Neural crest cell (in vitro differentiated cells): ENCODE data around the gene PDE10A. TPM values are rescaled to one million over a fixed set of nuclear protein-coding genes. Genes with fewer than 3 reads are reported as not detected.

ENCODE experiments used
- DNase-seq: peaks from one replicate; pipeline ENCODE4 v3.0.0; 2021; ENCODE audit warnings: low read depth, mixed read lengths, low spot score
- H3K27ac Mint-ChIP-seq: one replicate; pipeline ENCODE4 v1.8.0; 2021; ENCODE audit warnings: mild to moderate bottlenecking, mixed read lengths; ENCODE audit not compliant: unreplicated experiment
- H3K27me3 Mint-ChIP-seq: 2 replicates; pipeline ENCODE4 v1.8.0; 2021; ENCODE audit warnings: low read depth, mild to moderate bottlenecking, mixed read lengths
- H3K36me3 Mint-ChIP-seq: 2 replicates; pipeline ENCODE4 v1.8.0; 2021; ENCODE audit warnings: low read depth, mild to moderate bottlenecking, mixed read lengths
- H3K4me1 Mint-ChIP-seq: 2 replicates; pipeline ENCODE4 v1.8.0; 2021; ENCODE audit warnings: mixed read lengths
- H3K4me3 Mint-ChIP-seq: one replicate; pipeline ENCODE4 v1.8.0; 2021; ENCODE audit warnings: mild to moderate bottlenecking, mixed read lengths
- H3K9me3 Mint-ChIP-seq: 2 replicates; pipeline ENCODE4 v1.8.0; 2021; ENCODE audit warnings: mixed read lengths
- CTCF ChIP-seq: fragments of 200-600 bp; sonication (generic); conservative IDR thresholded peaks from 2 replicates; pipeline ENCODE4 v1.5.0; 2021; ENCODE audit warnings: antibody characterized with exemption, mild to moderate bottlenecking
- total RNA-seq: library from RNA; stranded (reverse); gene quantifications from 2 replicates; pipeline ENCODE4 v1.2.1, GENCODE V29; 2021

PDE10A gene
- total RNA-seq, 1 donor from 2014 or later: 26.2 TPM

GRCh38 chr6:165422192-165422591 lies 240.8 kb downstream of the PDE10A start:
- Mint-ChIP-seq H3K27ac (no peak overlapping the region), H3K27me3 (no peaks in the 10 kb centered on the region), H3K4me3 (no peak overlapping the region), H3K9me3 (peaks cover 8% of the 10 kb centered on the region), H3K36me3 (peaks cover 15% of the 10 kb centered on the region), H3K4me1 (no peaks in the 10 kb centered on the region)
- no peak for DNase-seq
- TF ChIP-seq CTCF: no peak

- no peak for TF ChIP-seq CTCF
- Mint-ChIP-seq H3K36me3 (peaks cover 3% of the 10 kb centered on the region), H3K27ac (no peak overlapping the region), H3K9me3 (no peaks in the 10 kb centered on the region), H3K27me3 (no peaks in the 10 kb centered on the region), H3K4me1 (no peaks in the 10 kb centered on the region), H3K4me3 (no peak overlapping the region)
- no peak for DNase-seq
These were observed 245.7 kb downstream of the PDE10A start for GRCh38 chr6:165417278-165417865.

DNA sequence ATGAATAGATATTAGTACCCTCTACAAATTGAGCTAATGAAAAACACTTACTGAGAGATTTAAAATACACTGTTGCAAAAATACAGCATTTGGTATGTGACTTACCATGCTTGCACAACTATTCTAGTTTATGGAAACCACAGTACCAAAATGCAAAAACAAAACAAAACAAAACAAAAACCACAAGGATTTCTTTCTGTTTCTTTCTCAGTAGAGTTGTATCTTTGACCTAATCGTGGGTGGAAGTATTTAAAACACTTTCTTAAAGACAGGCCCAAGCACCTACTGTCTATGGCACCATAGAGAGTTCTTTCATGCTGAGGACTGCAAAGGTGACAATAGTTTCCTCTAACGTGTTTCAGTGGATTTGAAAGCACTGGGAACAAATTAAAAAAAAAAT lies 258.3 kb downstream of the PDE10A start:
- Mint-ChIP-seq H3K4me1 (peaks cover 8% of the 10 kb centered on the region), H3K27ac (no peak overlapping the region), H3K36me3 (peaks cover 29% of the 10 kb centered on the region), H3K4me3 (no peak overlapping the region), H3K27me3 (no peaks in the 10 kb centered on the region), H3K9me3 (peaks cover 5% of the 10 kb centered on the region)
- no peak for DNase-seq
- TF ChIP-seq CTCF: no peak

DNA sequence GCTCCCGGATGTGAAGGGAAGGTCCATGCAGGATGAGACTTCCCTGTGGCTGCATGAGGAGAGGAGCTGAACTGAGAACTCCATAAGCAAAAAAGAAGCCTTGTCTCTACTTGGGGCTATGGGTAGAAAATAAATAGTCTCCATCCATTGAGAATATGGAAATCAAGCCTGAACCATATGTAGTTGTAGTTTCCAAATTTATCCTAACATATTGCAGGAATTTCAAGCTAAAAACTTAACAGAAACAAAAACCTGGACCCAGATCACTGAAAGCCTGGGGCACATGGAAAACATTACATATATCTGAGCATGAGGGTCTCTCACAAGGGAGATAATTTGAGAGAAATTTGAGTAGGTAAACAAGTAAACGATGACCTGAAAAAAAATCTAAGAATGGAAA lies 258.7 kb downstream of the PDE10A start:
- H3K4me1 Mint-ChIP-seq: peaks cover 8% of the 10 kb centered on the region
- H3K36me3 Mint-ChIP-seq: peaks cover 31% of the 10 kb centered on the region
- no peak for TF ChIP-seq CTCF
- DNase-seq: no peak
- no peak overlapping the region for H3K4me3 Mint-ChIP-seq
- no peaks in the 10 kb centered on the region for H3K27me3 Mint-ChIP-seq
- peaks cover 5% of the 10 kb centered on the region for H3K9me3 Mint-ChIP-seq
- H3K27ac Mint-ChIP-seq: no peak overlapping the region

- no peak for DNase-seq
- TF ChIP-seq CTCF: no peak
- Mint-ChIP-seq H3K27ac (no peak overlapping the region), H3K4me3 (no peak overlapping the region), H3K27me3 (no peaks in the 10 kb centered on the region), H3K36me3 (peaks cover 31% of the 10 kb centered on the region), H3K9me3 (peaks cover 5% of the 10 kb centered on the region), H3K4me1 (peaks cover 8% of the 10 kb centered on the region)
These were observed 259.9 kb downstream of the PDE10A start for GRCh38 chr6:165403006-165403595.
